GM12878 (cell line): ENCODE measurements around the gene OR4D6. TPM values are rescaled to one million over a fixed set of nuclear protein-coding genes. Genes with fewer than 3 reads are reported as not detected.

Source experiments
- ATAC-seq: fragments of 200-7000 bp; cut with Tn5 transposase; 3 replicates; pipeline ENCODE4 v1.9.1; 2020; ENCODE audit warnings: mild to moderate bottlenecking, moderate library complexity
- BruUV-seq: library from RNA; stranded (reverse); fragments of 400-500 nt; replicated peaks from 2 replicates; lab custom pipeline; 2021; lab: Mats Ljungman, UMichigan
- CTCF ChIA-PET: fragments of 300-600 bp; sonication (Branson Sonifier 250); formaldehyde crosslinking; extraction: SDS; loops from one replicate; lab custom pipeline; 2021; ENCODE audit warnings: inconsistent platforms; lab: Yijun Ruan, JAX
- POLR2A ChIA-PET: fragments of 350-600 bp; formaldehyde crosslinking; extraction: SDS; loops from one replicate; lab custom pipeline; 2021; ENCODE audit warnings: inconsistent platforms; lab: Charles Lee
- RAD21 ChIA-PET: fragments of 300-600 bp; sonication (Branson Sonifier 250); formaldehyde crosslinking; loops from one replicate; lab custom pipeline; 2023; ENCODE audit warnings: antibody characterized with exemption; ENCODE audit not compliant: unreplicated experiment; lab: Charles Lee
- SMC1A ChIA-PET: fragments of 300-600 bp; sonication (Branson Sonifier 250); formaldehyde crosslinking; loops from one replicate; lab custom pipeline; 2023; ENCODE audit not compliant: unreplicated experiment, uncharacterized antibody; lab: Charles Lee
- DNase-seq: peaks from one replicate; pipeline ENCODE4 v3.0.0-alpha.2; 2011; ENCODE audit warnings: low read depth, low spot score
- FAIRE-seq: peaks from 3 replicates; lab custom pipeline; 2011; peaks lifted over from hg19 to GRCh38; lab: Jason Lieb, UNC
- H2AFZ ChIP-seq: 2 replicates; pipeline ENCODE4 v1.6.0; 2011; ENCODE audit warnings: low read depth, low read length, control low read depth; ENCODE audit not compliant: control insufficient read depth
- H3K27ac ChIP-seq: 2 replicates; pipeline ENCODE4 v1.5.1; 2011; ENCODE audit warnings: control low read depth; ENCODE audit not compliant: control insufficient read depth, insufficient read depth
- H3K27me3 ChIP-seq, 2 experiments: replicated peaks in 1 of 2; 2 replicates each; pipeline versions ENCODE4 v1.6.0 to v1.6.1; 2011; ENCODE audit warnings: low read length in 1 of 2; ENCODE audit not compliant: control insufficient read depth in 2 of 2, insufficient read depth in 2 of 2
- H3K36me3 ChIP-seq, 2 experiments: 2 replicates each; pipeline ENCODE4 v1.5.1; 2011; ENCODE audit warnings: low read length in 1 of 2; ENCODE audit not compliant: control insufficient read depth in 2 of 2, insufficient read depth in 2 of 2
- H3K4me1 ChIP-seq: 2 replicates; pipeline ENCODE4 v1.6.1; 2011; ENCODE audit warnings: mild to moderate bottlenecking, low read length, moderate library complexity, mixed read lengths; ENCODE audit not compliant: control insufficient read depth, insufficient read depth
- H3K4me2 ChIP-seq: 2 replicates; pipeline ENCODE4 v1.6.0; 2011; ENCODE audit warnings: control low read depth; ENCODE audit not compliant: control insufficient read depth, insufficient read depth
- H3K4me3 ChIP-seq: fragments of 200-600 bp; sonication (generic); 2 replicates; pipeline ENCODE4 v1.5.1; 2016
- H3K79me2 ChIP-seq: 2 replicates; pipeline ENCODE4 v1.6.0; 2011; ENCODE audit warnings: low read length; ENCODE audit not compliant: control insufficient read depth, insufficient read depth
- H3K9ac ChIP-seq: 2 replicates; pipeline ENCODE4 v1.8.0; 2011; ENCODE audit warnings: low read length, control low read depth, mixed read lengths; ENCODE audit not compliant: control insufficient read depth, insufficient read depth
- H3K9me3 ChIP-seq: replicated peaks from 3 replicates; pipeline ENCODE4 v1.5.1; 2011; ENCODE audit warnings: mild to moderate bottlenecking, low read length; ENCODE audit not compliant: control insufficient read depth, insufficient read depth
- H4K20me1 ChIP-seq: 2 replicates; pipeline ENCODE4 v1.6.0; 2011; ENCODE audit not compliant: control insufficient read depth, insufficient read depth
- BCL11A ChIP-seq: IDR thresholded peaks from 2 replicates; pipeline ENCODE4 v1.6.1; 2011; ENCODE audit warnings: low read depth, low read length
- BCL3 ChIP-seq: IDR thresholded peaks from 2 replicates; pipeline ENCODE4 v1.6.1; 2011; ENCODE audit warnings: borderline replicate concordance, low read depth, mild to moderate bottlenecking, moderate library complexity, low read length; ENCODE audit not compliant: insufficient read depth, poor library complexity, severe bottlenecking
- BRCA1 ChIP-seq: IDR thresholded peaks from 2 replicates; pipeline ENCODE4 v1.6.1; 2011; ENCODE audit warnings: low read depth, low read length, improper control_type of control experiment
- CHD2 ChIP-seq: IDR thresholded peaks from 2 replicates; pipeline ENCODE4 v1.6.1; 2011; ENCODE audit warnings: low read depth, low read length, improper control_type of control experiment, borderline replicate concordance
- CHD4 ChIP-seq: fragments of 200-600 bp; sonication (generic); IDR thresholded peaks from 2 replicates; pipeline ENCODE4 v1.6.1; 2016; ENCODE audit warnings: mild to moderate bottlenecking
- ETV6 ChIP-seq, 2 experiments: fragments of 450-650 bp in 1 of 2; IDR thresholded peaks in 1 of 2; conservative IDR thresholded peaks in 1 of 2; 2 replicates each; pipeline ENCODE4 v1.6.1; 2014; ENCODE audit warnings: antibody characterized with exemption in 1 of 2, borderline replicate concordance in 1 of 2, low read depth in 1 of 2, mild to moderate bottlenecking in 1 of 2, moderate library complexity in 1 of 2
- NR2C1 ChIP-seq: fragments of 450-650 bp; IDR thresholded peaks from 2 replicates; pipeline ENCODE4 v1.6.1; 2017; ENCODE audit warnings: antibody characterized with exemption, mild to moderate bottlenecking, moderate library complexity
- NRF1 ChIP-seq: conservative IDR thresholded peaks from 2 replicates; pipeline ENCODE4 v1.6.1; 2011; ENCODE audit warnings: mild to moderate bottlenecking, low read depth, low read length, improper control_type of control experiment
- POLR2AphosphoS2 ChIP-seq: IDR thresholded peaks from 2 replicates; pipeline ENCODE4 v1.6.1; 2011; ENCODE audit warnings: low read depth, mild to moderate bottlenecking, low read length, improper control_type of control experiment, moderate library complexity
- RAD21 ChIP-seq: IDR thresholded peaks from 2 replicates; pipeline ENCODE4 v1.6.1; 2011; ENCODE audit warnings: mild to moderate bottlenecking, low read depth, low read length, moderate library complexity; ENCODE audit not compliant: insufficient read depth
- RAD51 ChIP-seq: fragments of 450-650 bp; IDR thresholded peaks from 2 replicates; pipeline ENCODE4 v1.6.1; 2016; ENCODE audit warnings: moderate library complexity, mild to moderate bottlenecking, inconsistent platforms
- RUNX3 ChIP-seq: IDR thresholded peaks from 2 replicates; pipeline ENCODE4 v1.6.1; 2012; ENCODE audit warnings: low read length, inconsistent platforms
- SMARCA5 ChIP-seq: fragments of 450-650 bp; IDR thresholded peaks from 2 replicates; pipeline ENCODE4 v1.6.1; 2017; ENCODE audit warnings: mild to moderate bottlenecking
- SMC3 ChIP-seq: IDR thresholded peaks from 2 replicates; pipeline ENCODE4 v1.6.1; 2011; ENCODE audit warnings: low read length, improper control_type of control experiment, borderline replicate concordance
- SPI1 ChIP-seq: IDR thresholded peaks from 2 replicates; pipeline ENCODE4 v1.6.1; 2011; ENCODE audit warnings: low read depth, mild to moderate bottlenecking, low read length, moderate library complexity, borderline replicate concordance; ENCODE audit not compliant: insufficient read depth
- SRF ChIP-seq, 2 experiments: IDR thresholded peaks; 2 replicates each; pipeline ENCODE4 v1.6.1; 2011; ENCODE audit warnings: low read depth in 2 of 2, low read length in 2 of 2, mild to moderate bottlenecking in 1 of 2, moderate library complexity in 1 of 2
- TAF1 ChIP-seq: IDR thresholded peaks from 2 replicates; pipeline ENCODE4 v1.6.1; 2011; ENCODE audit warnings: mild to moderate bottlenecking, low read depth, low read length, borderline replicate concordance
- YY1 ChIP-seq: IDR thresholded peaks from 2 replicates; pipeline ENCODE4 v1.6.1; 2011; ENCODE audit warnings: low read depth, mild to moderate bottlenecking, low read length
- ZNF274 ChIP-seq: IDR thresholded peaks from one replicate; pipeline ENCODE4 v1.8.0; 2011; ENCODE audit not compliant: insufficient read length, insufficient read depth
- ZSCAN29 ChIP-seq: fragments of 450-650 bp; IDR thresholded peaks from 2 replicates; pipeline ENCODE4 v1.6.1; 2017; ENCODE audit warnings: mild to moderate bottlenecking, moderate library complexity
- WGBS: methylation state at CpG from one replicate; pipeline ENCODE4 v1.1.6; 2016; ENCODE audit warnings: low lambda C conversion rate; ENCODE audit not compliant: insufficient replicate concordance, insufficient coverage; ENCODE audit errors: missing lambda C conversion rate; 5-methylcytosine and 5-hydroxymethylcytosine counted together
- in situ Hi-C: fragments of 300-500 bp; cut with MboI; formaldehyde crosslinking; loops from 9 replicates; pipeline ENCODE4 v1.14.3; 2018; ENCODE audit warnings: mixed read lengths
- intact Hi-C: fragments of 100-400 bp; cut with micrococcal nuclease; formaldehyde crosslinking; loops from one replicate; pipeline ENCODE4 v1.14.2; 2022; ENCODE audit not compliant: unreplicated experiment
- polyA plus RNA-seq, 11 experiments: library from polyadenylated mRNA; depleted of rRNA in 4 of 11; unstranded in 6 of 11; stranded (reverse) in 5 of 11; fragments of >200 nt; fragmentation: Nextera tagmentation in 4 of 11; fragmentation: Illumina TruSeq in 1 of 11; extraction: Ambion mirVana in 4 of 11; extraction: Trizol in 1 of 11; gene quantifications; 1 replicate in 1 of 11; 2 replicates in 10 of 11; pipeline versions ENCODE4 v1.2.1 to v1.2.3, GENCODE V29; 2011 to 2016; ENCODE audit warnings: inconsistent platforms in 2 of 11, missing spikeins in 2 of 11, low read depth in 1 of 11
- total RNA-seq, 4 experiments: library from RNA; depleted of rRNA in 3 of 4; stranded (reverse); fragments of >200 nt in 3 of 4; fragmentation: Illumina TruSeq in 1 of 4; extraction: Trizol in 1 of 4; gene quantifications; 2 replicates each; pipeline versions ENCODE4 v1.2.1 to v1.2.3, GENCODE V29; 2013 to 2021
- TF ChIP-seq, protein P1 (sequence below): IDR thresholded peaks from 2 replicates; pipeline ENCODE4 v1.6.1; 2012; ENCODE audit warnings: low read depth, low read length, improper control_type of control experiment

Gene OR4D6
- total and polyA plus RNA-seq, 10 of the 15 experiments (the other 5 are each of a cell fraction or from before 2014, with no cell fraction given), result not detected

DNA sequence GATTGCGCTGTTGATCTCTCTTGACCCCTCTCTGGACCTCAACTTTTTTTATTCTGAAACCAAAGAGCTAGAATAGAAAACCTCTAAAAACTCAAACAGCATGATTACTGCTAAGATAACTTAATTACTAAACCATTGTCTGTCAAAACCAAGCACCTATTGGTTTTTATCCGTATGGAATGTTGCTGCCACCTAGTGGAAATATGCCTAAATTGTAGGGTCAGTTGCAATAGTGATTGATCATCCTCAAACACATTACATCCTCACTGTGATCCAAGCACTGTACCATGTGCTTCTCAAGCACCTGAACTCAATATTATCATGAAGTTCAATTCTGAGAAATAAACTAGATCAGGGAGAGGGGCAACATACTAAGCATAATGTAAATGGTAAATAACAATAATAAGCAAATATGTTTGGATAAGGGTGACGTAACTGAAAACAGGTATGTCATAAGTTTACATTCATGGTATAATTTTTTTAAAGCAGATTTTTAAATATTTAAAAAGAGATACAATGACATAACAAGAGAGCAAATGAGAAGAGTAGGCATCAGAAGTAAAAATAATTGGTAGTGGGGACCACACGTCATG, 26.7 kb upstream of the OR4D6 start:
- Histone ChIP-seq H2AFZ (no peak overlapping the region), H3K36me3 (no peaks in the 10 kb centered on the region), H3K9ac (no peak overlapping the region), H3K27ac (no peak overlapping the region), H4K20me1 (no peaks in the 10 kb centered on the region), H3K79me2 (no peaks in the 10 kb centered on the region), H3K4me2 (no peak overlapping the region), H3K4me3 (no peak overlapping the region), H3K4me1 (no peaks in the 10 kb centered on the region), H3K9me3 (no peaks in the 10 kb centered on the region), H3K27me3 (peaks cover 0 to 4% of the 10 kb centered on the region in 2 experiments; a peak in 1 of 4 replicates)
- ATAC-seq, result peak; percentile 94
- peak; percentile 86 for FAIRE-seq
- DNase-seq, result peak; percentile 61
- intact Hi-C loops (loop anchor here (1.0 to 2.0 kb wide), 5 partner anchors 146 to 259 kb away; no protein-coding TSS in a partner anchor), in situ Hi-C loops (loop anchor here (5.0 kb wide), 2 partner anchors 138 to 263 kb away; no protein-coding TSS in a partner anchor)
- ChIA-PET CTCF (interaction anchor here (0.6 to 6.8 kb wide), 29 partner anchors 8 to 532 kb away, joined by 3 to 85 read pairs (median 5); partner anchors contain the start of gene DTX4), POLR2A (interaction anchor here (0.6 kb wide), 1 partner anchor 1681 kb away, joined by 6 read pairs; no protein-coding TSS in a partner anchor), SMC1A (interaction anchor here (0.8 to 4.0 kb wide), 18 partner anchors 12 to 334 kb away, joined by 3 to 38 read pairs (median 4); partner anchors contain the start of genes DTX4 and MPEG1), RAD21 (interaction anchor here (0.7 to 4.3 kb wide), 7 partner anchors 11 to 272 kb away, joined by 3 to 25 read pairs (median 10); partner anchors contain the start of gene DTX4)
- BruUV-seq, result no TSS peak
- WGBS, result 63% methylated on average over 4 of the region's 4 CpGs
- TF ChIP-seq YY1, result 0 out of 2 replicates have a peak, but pooled peaks have one; percentile 28
- no peak for TF ChIP-seq RAD51
- TF ChIP-seq CHD4, result no peak
- TF ChIP-seq BRCA1, result no peak
- no peak for TF ChIP-seq NR2C1
- TF ChIP-seq ZNF274, result no peak
- peak; percentile 33; the same call in 1 of the 2 replicates for TF ChIP-seq RUNX3
- no peak for TF ChIP-seq BCL3
- TF ChIP-seq SRF (IDR thresholded peaks at IDR 0.05; ENCODE audit: low read depth in 2 of 2, low read length in 2 of 2), result no peak
- no peak for TF ChIP-seq SMARCA5
- TF ChIP-seq RAD21, result peak; percentile 92
- TF ChIP-seq TAF1, result no peak
- TF ChIP-seq POLR2AphosphoS2, result no peak
- TF ChIP-seq ETV6 (conservative IDR thresholded peaks at IDR 0.05 in 1 of 2, IDR thresholded peaks at IDR 0.05 in 1 of 2; ENCODE audit: borderline replicate concordance in 1 of 2, low read depth in 1 of 2), result no peak
- TF ChIP-seq SMC3, result peak; percentile 86; the same call in 1 of the 2 replicates
- no peak for TF ChIP-seq SPI1
- TF ChIP-seq, protein P1, sequence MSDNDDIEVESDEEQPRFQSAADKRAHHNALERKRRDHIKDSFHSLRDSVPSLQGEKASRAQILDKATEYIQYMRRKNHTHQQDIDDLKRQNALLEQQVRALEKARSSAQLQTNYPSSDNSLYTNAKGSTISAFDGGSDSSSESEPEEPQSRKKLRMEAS, result no peak
- TF ChIP-seq ZSCAN29, result no peak
- no peak for TF ChIP-seq NRF1
- no peak for TF ChIP-seq BCL11A
- no peak for TF ChIP-seq CHD2
